Neural progenitor cell (in vitro differentiated cells): ENCODE results near the gene PHF14.

Source experiments
- EZH2 ChIP-seq: fragments of 200-600 bp; sonication (generic); IDR thresholded peaks from 2 replicates; pipeline ENCODE4 v1.6.1; 2017; ENCODE audit warnings: antibody characterized with exemption, mild to moderate bottlenecking, moderate library complexity
- EZH2phosphoT487 ChIP-seq: fragments of 200-600 bp; sonication (generic); IDR thresholded peaks from 2 replicates; pipeline ENCODE4 v1.6.1; 2017; ENCODE audit warnings: antibody characterized with exemption
- TF ChIP-seq, protein P1 (sequence below): fragments of 200-600 bp; sonication (generic); IDR thresholded peaks from 2 replicates; pipeline ENCODE4 v1.5.1; 2017; ENCODE audit warnings: antibody characterized with exemption, mild to moderate bottlenecking

DNA sequence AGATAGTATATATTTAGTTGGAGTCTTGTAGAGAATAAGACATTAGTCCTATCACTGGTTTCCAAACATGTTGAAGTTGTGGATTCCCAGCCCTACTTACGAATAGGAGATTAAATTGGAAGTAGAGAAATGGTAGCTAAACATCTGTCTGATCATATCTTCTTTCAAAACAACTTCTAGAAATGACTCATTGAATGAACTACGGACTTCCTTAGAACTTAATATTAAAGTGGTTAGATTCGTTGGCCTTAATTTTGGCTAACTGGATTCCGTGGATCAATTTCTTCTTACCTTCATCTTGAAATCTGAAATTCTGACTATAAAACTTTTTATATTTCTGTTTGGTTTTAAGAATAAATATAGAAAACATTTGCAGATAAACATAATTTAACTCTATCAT, 3.4 kb downstream of the PHF14 start:
- TF ChIP-seq, protein P1, sequence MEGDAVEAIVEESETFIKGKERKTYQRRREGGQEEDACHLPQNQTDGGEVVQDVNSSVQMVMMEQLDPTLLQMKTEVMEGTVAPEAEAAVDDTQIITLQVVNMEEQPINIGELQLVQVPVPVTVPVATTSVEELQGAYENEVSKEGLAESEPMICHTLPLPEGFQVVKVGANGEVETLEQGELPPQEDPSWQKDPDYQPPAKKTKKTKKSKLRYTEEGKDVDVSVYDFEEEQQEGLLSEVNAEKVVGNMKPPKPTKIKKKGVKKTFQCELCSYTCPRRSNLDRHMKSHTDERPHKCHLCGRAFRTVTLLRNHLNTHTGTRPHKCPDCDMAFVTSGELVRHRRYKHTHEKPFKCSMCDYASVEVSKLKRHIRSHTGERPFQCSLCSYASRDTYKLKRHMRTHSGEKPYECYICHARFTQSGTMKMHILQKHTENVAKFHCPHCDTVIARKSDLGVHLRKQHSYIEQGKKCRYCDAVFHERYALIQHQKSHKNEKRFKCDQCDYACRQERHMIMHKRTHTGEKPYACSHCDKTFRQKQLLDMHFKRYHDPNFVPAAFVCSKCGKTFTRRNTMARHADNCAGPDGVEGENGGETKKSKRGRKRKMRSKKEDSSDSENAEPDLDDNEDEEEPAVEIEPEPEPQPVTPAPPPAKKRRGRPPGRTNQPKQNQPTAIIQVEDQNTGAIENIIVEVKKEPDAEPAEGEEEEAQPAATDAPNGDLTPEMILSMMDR: no peak
- TF ChIP-seq EZH2phosphoT487 (no peak), EZH2 (no peak)
